Purkinje cell (primary cell): ENCODE measurements around the gene DCTN4. TPM values are rescaled to one million over a fixed set of nuclear protein-coding genes. Genes with fewer than 3 reads are reported as not detected.

Source experiments
- polyA plus RNA-seq: library from polyadenylated mRNA; unstranded; fragments of >200 nt; fragmentation: Nextera tagmentation; gene quantifications from 2 replicates; pipeline ENCODE4 v1.2.1, GENCODE V29; 2014

DCTN4 gene
- 30.1 and 38.8 TPM in 2 replicates for polyA plus RNA-seq

DNA sequence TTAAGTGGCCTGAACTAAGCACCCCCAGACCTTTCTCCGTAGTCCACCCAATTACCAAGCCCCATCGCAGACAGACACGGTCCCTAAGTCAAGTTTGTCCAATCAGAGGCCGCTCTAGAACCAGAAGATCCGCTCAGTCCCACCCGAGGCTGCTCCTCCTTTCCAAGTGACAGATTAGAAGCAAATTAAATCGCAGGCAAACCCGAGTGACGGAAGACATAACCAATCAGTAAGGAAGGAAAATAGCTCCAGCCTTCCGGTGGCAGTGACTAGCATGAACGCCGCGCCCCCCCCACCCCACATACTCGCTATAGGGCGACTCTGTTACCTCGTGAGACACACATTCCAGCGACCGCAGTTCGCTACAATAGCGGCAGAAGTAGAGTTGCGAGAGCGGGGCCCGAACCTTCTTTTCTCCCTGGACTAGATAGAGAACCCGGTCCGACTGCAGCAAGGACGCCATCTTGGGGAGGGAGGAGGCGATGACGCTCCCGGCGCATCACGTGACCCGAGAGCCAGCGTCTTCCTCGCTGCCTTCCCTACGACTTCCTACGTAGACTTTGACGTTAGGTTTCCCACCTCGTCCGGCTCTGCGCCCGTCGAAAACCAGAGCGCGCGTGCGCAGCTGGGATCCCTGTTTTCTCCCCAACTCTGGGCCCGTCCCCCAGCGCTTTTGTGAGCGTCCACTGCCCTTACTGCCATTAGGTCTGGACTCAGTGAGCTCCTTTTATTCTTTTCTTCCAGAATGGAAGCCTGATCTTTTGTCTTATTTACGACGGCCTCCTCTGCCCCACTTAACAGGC, at the start of gene DCTN4:
Gene DCTN4 (minus strand): TSS at position 487 of the 803 bp plus-strand sequence. CDS start 24 bp downstream, at position 463.

DNA sequence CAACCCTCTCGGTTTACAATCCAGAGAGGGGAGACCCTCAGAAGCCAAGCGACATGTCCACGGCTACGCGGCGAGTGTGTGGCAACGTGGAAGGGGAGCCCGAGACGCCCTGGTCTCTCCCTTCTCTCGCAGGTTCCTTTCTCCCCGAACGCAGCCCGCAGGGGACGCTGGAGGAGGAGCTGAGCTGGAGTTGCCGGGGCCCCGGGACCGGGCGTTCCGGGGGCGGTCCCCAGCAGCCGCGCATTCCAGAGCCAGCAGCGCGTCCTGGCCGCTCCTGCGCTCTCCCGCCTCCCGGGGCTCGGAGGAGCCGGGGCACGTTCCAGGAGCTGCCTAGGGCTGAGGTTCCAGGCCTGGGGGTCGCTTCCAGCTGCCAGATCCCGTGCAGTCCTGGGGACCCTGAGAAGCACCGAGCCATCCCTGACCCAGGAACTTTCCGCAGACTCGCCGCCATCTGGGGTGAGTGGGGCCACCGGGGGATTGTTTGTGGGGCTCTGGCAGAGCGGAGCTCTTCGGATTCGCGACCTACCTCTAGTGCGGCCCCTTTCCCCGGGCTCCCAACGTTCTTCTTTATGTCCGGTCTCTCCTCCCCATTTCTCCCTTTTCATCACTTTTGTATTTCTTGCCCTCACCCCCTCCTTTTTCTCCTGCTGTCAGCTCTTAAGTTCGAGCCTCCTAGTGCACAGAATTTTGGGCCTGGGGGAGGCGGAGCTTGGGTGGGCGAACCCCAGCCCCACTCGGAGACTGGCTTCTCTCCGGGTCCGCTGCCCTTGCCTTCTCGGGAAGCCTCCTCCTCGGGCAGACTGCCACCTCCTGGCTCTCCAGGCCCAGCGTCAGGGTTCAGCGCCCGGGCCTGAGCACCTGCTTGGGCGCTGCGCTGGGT, 19.9 kb upstream of the DCTN4 start, which contains the start of gene SMIM3:
Gene SMIM3 (plus strand): TSS at position 241 of the 880 bp plus-strand sequence. CDS start 16,684 bp downstream, outside the sequence.

DNA sequence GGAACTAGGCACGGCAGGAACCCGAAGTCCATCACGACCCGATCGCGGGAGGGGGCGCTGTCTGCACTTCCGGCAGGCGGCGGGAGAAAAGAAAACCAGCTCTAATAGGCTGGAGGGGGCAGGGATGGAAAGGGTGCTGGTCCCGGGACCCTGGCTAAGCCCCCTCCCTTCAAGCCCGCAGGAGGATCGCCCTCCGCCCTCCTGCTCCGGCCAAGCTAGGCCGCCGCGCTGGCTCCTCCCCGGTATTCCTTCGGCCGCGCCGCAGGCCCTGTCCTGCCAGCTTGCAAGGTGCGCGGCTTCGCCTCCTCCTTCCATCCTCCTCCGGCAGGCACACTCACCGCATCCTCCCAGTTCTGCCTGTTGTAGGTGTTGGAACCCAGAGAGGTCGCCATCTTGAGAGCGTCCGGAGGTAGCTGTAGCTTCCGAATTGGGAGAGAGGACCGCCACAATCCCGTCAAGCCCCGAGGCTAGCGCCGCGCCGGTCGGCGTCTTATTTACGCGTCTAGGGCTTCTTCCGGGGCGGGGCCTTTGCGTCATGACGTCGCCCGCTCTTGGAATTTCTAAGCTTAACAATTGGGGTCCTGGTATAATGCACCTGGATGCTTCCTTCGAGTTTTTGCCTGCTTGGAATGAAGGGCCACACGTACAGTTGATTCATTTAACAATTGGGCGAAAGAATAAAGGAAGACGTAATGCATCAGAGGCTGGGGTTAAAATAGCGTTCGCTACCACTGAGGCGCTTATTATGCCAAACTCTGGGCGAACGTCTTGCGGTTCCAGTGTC, 58.0 kb downstream of the DCTN4 start, which contains the start of gene RBM22:
Gene RBM22 (minus strand): TSS at position 469 of the 784 bp plus-strand sequence. CDS start 77 bp downstream, at position 392.

DNA sequence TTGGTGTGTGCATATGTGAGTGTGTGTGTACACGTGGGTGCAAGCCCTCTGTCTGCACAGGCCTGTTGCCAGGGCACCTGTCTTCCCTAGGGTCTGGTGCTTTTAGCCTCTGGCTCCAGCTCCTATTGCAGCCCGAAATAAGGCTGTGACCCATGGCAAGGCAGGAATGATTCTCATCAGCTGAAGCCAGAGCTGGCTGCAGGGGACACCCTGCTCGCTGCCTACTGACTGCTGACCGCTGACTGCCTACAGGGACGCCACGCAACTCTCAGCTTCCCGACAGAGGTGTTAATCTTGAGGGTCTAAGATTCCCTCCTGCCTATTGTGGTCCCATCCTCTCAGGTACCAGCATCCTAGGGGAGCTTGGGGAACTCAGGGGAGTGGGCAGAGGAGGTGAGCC, 97.7 kb downstream of the DCTN4 start, which contains the start of gene MYOZ3:
Gene MYOZ3 (plus strand): TSS at position 166 of the 400 bp plus-strand sequence. CDS start 1,691 bp downstream, outside the sequence.

Other genes starting within 250 kb of the DCTN4 start
- gene SYNPO, start 118.4 kb downstream of the DCTN4 start, polyA plus RNA-seq = 0.25 and 4.6 TPM in 2 replicates
- gene MYOZ3, start 97.8 kb downstream of the DCTN4 start, polyA plus RNA-seq = 0.99 TPM in 1 of 2 replicates, not detected in the other
- 22.0 and 27.6 TPM in 2 replicates for gene RBM22, start 58.0 kb downstream of the DCTN4 start, polyA plus RNA-seq
- 0.55 and 1.7 TPM in 2 replicates for gene SMIM3, start 19.7 kb upstream of the DCTN4 start, polyA plus RNA-seq
- gene IRGM, start 87.5 kb upstream of the DCTN4 start, polyA plus RNA-seq = not detected in 2 replicates
- 2.6 and 4.3 TPM in 2 replicates for gene ZNF300, start 146.0 kb upstream of the DCTN4 start, polyA plus RNA-seq